Chondrocyte (in vitro differentiated cells): ENCODE results near the gene CD302. TPM values are rescaled to one million over a fixed set of nuclear protein-coding genes. Genes with fewer than 3 reads are reported as not detected.

Experiments used
- DNase-seq: peaks from one replicate; pipeline ENCODE4 v3.0.0; 2021; ENCODE audit warnings: mixed read lengths, low spot score
- H3K27ac Mint-ChIP-seq: one replicate; pipeline ENCODE4 v1.8.0; 2021; ENCODE audit warnings: mild to moderate bottlenecking, moderate library complexity, mixed read lengths; ENCODE audit not compliant: unreplicated experiment
- H3K27me3 Mint-ChIP-seq: 2 replicates; pipeline ENCODE4 v1.8.0; 2021; ENCODE audit warnings: low read depth, mixed read lengths
- H3K36me3 Mint-ChIP-seq: 2 replicates; pipeline ENCODE4 v1.8.0; 2021; ENCODE audit warnings: low read depth, mixed read lengths
- H3K4me1 Mint-ChIP-seq: 2 replicates; pipeline ENCODE4 v1.8.0; 2021; ENCODE audit warnings: low read depth, mild to moderate bottlenecking, mixed read lengths
- H3K4me3 Mint-ChIP-seq: one replicate; pipeline ENCODE4 v1.8.0; 2021; ENCODE audit warnings: mild to moderate bottlenecking, moderate library complexity, mixed read lengths; ENCODE audit not compliant: unreplicated experiment
- H3K9me3 Mint-ChIP-seq: 2 replicates; pipeline ENCODE4 v1.8.0; 2021; ENCODE audit warnings: low read depth, mixed read lengths
- total RNA-seq: library from RNA; stranded (reverse); gene quantifications from 3 replicates; pipeline ENCODE4 v1.2.1, GENCODE V29; 2021
- TF ChIP-seq, protein P1 (sequence below): fragments of 200-600 bp; sonication (generic); IDR thresholded peaks from 2 replicates; pipeline ENCODE4 v1.5.0; 2021; ENCODE audit warnings: antibody characterized with exemption, mild to moderate bottlenecking, moderate library complexity

Gene CD302
- total RNA-seq, 1 donor from 2014 or later, result 6.4 TPM

DNA sequence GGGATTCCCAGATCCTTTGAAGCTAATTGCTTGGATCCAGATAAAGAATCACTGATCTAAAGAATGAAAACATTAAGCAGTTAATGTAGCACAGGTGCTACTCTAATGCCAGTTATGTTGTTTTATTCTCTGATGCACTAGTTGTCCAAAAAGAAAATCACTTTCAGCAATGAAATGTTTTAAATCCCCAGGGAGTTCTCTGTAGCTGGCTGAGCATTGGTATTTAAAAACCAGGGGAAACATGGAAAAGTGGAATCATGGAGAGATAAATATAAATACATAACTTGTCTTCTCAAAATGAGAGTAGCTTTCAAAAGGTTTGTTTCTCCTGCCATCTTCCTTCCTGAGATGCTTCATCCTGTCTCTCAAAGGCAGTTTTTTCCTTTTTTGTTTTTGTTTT lies 37.7 kb downstream of the CD302 start:
- no peak for DNase-seq
- TF ChIP-seq, protein P1, sequence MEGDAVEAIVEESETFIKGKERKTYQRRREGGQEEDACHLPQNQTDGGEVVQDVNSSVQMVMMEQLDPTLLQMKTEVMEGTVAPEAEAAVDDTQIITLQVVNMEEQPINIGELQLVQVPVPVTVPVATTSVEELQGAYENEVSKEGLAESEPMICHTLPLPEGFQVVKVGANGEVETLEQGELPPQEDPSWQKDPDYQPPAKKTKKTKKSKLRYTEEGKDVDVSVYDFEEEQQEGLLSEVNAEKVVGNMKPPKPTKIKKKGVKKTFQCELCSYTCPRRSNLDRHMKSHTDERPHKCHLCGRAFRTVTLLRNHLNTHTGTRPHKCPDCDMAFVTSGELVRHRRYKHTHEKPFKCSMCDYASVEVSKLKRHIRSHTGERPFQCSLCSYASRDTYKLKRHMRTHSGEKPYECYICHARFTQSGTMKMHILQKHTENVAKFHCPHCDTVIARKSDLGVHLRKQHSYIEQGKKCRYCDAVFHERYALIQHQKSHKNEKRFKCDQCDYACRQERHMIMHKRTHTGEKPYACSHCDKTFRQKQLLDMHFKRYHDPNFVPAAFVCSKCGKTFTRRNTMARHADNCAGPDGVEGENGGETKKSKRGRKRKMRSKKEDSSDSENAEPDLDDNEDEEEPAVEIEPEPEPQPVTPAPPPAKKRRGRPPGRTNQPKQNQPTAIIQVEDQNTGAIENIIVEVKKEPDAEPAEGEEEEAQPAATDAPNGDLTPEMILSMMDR, result no peak
- Mint-ChIP-seq H3K36me3 (peaks cover 23% of the 10 kb centered on the region), H3K4me1 (peaks cover 36% of the 10 kb centered on the region), H3K27ac (peak overlapping the region; percentile 71), H3K9me3 (no peaks in the 10 kb centered on the region), H3K4me3 (no peak overlapping the region), H3K27me3 (no peaks in the 10 kb centered on the region)

DNA sequence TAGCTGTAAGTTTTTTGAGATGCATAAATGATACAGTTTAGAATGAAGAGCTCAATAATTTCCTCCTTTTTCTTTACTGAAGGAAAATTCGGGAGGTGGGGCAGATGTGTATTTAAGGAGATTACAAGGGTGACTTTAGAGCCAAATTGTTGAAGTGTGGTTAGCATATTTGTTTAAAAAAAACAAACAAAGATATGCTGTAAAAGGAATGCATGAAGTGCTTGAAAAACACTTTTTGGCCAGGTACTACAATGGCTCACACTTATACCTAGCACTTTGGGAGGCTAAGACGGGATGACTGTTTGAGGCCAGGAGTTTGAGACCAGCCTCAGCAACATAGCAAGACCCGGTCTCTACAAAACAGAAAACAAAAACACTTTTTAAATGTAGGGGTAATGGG lies 38.4 kb downstream of the CD302 start:
- peaks cover 22% of the 10 kb centered on the region for H3K36me3 Mint-ChIP-seq
- peaks cover 36% of the 10 kb centered on the region for H3K4me1 Mint-ChIP-seq
- H3K27ac Mint-ChIP-seq, result peak overlapping the region; percentile 25
- no peaks in the 10 kb centered on the region for H3K27me3 Mint-ChIP-seq
- no peak for DNase-seq
- no peak overlapping the region for H3K4me3 Mint-ChIP-seq
- TF ChIP-seq, protein P1, result no peak
- no peaks in the 10 kb centered on the region for H3K9me3 Mint-ChIP-seq

DNA sequence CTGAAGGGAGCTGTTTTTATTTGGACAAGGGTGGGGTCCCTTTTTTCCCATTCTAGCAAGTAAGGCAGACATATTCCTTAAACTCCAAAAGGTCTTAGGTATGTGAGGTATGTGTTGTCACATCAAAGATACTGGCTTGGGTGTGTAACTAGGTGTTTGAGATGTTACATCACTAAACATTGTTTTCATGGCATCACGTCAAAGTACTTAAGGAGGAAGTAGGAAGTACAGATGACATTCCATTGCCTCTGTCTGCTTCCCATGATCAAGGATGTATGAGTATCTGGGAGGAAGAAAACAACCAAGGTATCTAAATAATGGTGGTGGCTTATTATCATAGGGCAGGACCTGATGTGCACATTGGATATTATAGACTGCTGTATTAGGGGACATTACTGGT lies 39.3 kb downstream of the CD302 start:
- no peak overlapping the region for H3K4me3 Mint-ChIP-seq
- H3K4me1 Mint-ChIP-seq, result peaks cover 36% of the 10 kb centered on the region
- no peaks in the 10 kb centered on the region for H3K27me3 Mint-ChIP-seq
- no peaks in the 10 kb centered on the region for H3K9me3 Mint-ChIP-seq
- H3K36me3 Mint-ChIP-seq, result peaks cover 22% of the 10 kb centered on the region
- H3K27ac Mint-ChIP-seq, result peak overlapping the region; percentile 19
- DNase-seq, result no peak
- TF ChIP-seq, protein P1, result no peak

DNA sequence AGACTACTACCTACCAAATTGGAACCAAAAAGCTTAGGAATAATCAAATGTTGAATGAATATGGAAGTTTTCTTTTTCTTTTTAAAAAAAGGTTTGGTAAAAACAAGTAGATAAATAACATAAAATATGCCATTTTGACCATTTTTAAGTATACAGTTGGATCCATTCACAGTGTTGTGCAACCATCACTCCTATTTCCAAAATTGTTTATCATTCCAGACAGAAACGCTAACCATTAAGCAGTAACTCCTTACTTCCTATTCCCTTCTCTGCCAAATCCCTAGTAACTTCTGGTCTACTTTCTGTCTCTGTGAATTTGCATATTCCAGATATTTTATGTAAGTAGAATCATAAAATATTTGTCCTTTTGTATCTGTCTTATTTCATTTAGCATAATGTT lies 39.8 kb downstream of the CD302 start:
- DNase-seq, result no peak
- H3K36me3 Mint-ChIP-seq, result peaks cover 22% of the 10 kb centered on the region
- TF ChIP-seq, protein P1, result no peak
- H3K9me3 Mint-ChIP-seq, result no peaks in the 10 kb centered on the region
- H3K4me1 Mint-ChIP-seq, result peaks cover 36% of the 10 kb centered on the region
- no peak overlapping the region for H3K4me3 Mint-ChIP-seq
- no peaks in the 10 kb centered on the region for H3K27me3 Mint-ChIP-seq
- peak overlapping the region; percentile 23 for H3K27ac Mint-ChIP-seq

DNA sequence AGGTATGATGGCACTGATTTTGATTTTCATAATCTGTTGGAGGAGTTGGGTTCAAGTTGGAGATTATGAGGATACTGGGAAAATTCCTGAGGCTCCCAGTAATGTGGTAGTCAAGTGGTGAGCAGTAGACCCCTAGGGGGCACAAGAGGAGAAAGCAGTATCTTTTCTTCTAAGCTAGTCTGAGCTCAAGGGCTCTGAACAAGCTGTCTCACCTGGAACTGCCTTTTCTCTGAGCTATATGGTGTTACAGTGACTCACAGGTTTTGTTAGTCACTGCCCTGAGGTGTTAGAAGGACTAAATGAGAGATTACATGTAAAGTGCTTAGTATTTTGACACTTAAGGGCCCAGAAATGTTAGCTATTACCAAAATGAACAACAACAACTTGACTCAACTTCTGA lies 42.2 kb downstream of the CD302 start:
- no peak for DNase-seq
- H3K4me3 Mint-ChIP-seq, result no peak overlapping the region
- peaks cover 34% of the 10 kb centered on the region for H3K4me1 Mint-ChIP-seq
- H3K36me3 Mint-ChIP-seq, result peaks cover 26% of the 10 kb centered on the region
- H3K27ac Mint-ChIP-seq, result no peak overlapping the region
- H3K9me3 Mint-ChIP-seq, result no peaks in the 10 kb centered on the region
- TF ChIP-seq, protein P1, result peak; percentile 61
- H3K27me3 Mint-ChIP-seq, result no peaks in the 10 kb centered on the region
